ENCODE data around the gene COA6. TPM values are rescaled to one million over a fixed set of nuclear protein-coding genes. Genes with fewer than 3 reads are reported as not detected.

COA6 gene
- total RNA-seq, 4 donors from 2014 or later: 15.3 to 21.8 (median 15.8) TPM

DNA sequence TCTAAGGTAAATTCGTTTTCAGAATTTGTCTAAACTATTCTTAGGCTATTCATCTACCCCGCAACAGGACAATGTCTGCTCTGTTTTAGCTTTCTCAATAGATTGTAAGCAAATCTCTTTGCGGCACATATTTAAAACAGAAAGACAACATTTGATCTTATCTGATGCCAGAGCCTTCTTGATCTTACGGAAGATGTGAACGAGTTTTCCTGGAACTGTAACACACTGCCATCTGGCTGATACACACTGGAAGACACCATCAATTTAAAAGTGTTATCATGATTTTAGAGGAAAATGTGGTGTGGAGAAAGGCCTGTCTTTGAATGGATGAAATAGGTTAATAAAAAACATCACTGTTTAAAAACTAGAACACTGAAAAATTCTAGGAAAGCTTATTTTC, 36.1 kb downstream of the COA6 start:
- ATAC-seq (ENCODE audit: low FRiP score): no peak
- DNase-seq (ENCODE audit: low spot score): no peak
- TF ChIP-seq CTCF (IDR thresholded peaks at IDR 0.05): no peak

- DNase-seq (ENCODE audit: low spot score) (no peak), ATAC-seq (ENCODE audit: low FRiP score) (no peak)
- TF ChIP-seq CTCF (IDR thresholded peaks at IDR 0.05): no peak
These were observed 39.6 kb downstream of the COA6 start for GRCh38 chr1:234412830-234413229.

GRCh38 chr1:234413485-234413884, 40.2 kb downstream of the COA6 start:
- DNase-seq (ENCODE audit: low spot score): no peak
- ATAC-seq (ENCODE audit: low FRiP score): no peak
- no peak for TF ChIP-seq CTCF (IDR thresholded peaks at IDR 0.05)

GRCh38 chr1:234413990-234414389, 40.7 kb downstream of the COA6 start:
- no peak for ATAC-seq (ENCODE audit: low FRiP score)
- TF ChIP-seq CTCF (IDR thresholded peaks at IDR 0.05): no peak
- no peak for DNase-seq (ENCODE audit: low spot score)

DNA sequence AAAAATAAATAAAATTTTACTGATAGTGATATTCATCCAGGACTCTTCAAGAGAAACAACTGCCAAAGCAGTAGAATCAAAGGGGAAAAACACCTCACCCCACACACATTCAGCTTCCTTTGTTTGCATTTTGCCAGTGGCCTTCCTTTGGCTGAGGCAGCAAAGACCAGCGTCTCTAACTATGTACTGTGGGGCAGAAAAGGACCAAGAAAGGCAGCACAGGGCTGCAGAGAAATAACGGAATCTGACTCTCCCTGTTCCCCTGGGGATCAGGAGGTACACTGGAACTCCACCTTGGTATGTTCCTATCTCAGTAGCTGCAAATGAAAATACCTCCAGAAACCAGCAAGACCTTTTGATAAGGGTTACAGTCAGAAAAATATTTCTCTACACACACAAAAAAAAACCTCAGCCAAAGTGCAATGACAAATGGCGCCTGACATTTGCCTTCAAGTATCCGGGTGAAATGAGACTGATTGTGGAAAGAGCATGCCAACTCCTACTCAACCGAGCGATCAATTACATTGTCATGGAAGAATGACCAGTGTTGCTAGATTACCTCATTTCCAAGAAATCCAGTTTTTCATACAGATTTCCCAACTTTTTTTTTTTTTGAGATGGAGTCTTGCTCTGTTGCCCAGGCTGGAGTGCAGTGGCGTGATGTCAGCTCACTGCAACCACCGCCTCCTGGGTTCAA, 54.8 kb downstream of the COA6 start:
- no peak for TF ChIP-seq CTCF (IDR thresholded peaks at IDR 0.05)
- ATAC-seq (ENCODE audit: low FRiP score): no peak
- no peak for DNase-seq (ENCODE audit: low spot score)

DNA sequence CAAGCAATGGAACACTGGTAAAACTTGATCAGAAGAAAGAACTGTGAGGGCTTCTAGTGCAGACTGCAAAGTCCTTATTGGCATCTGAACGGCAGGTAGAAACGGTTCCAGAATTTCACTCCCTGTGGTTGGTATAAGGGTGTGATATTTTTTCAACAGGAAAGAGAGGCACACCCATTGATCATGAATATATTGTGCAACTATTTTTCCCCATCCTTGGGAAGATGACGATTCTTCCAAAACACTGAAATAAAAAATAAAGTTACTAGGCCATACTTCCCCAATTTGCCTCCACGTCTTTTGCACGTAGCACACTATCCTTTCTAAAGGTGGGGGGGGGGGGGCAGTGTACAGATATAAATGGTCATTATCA, 56.2 kb downstream of the COA6 start:
- no peak for DNase-seq (ENCODE audit: low spot score)
- TF ChIP-seq CTCF (IDR thresholded peaks at IDR 0.05): no peak
- ATAC-seq (ENCODE audit: low FRiP score): no peak

DNA sequence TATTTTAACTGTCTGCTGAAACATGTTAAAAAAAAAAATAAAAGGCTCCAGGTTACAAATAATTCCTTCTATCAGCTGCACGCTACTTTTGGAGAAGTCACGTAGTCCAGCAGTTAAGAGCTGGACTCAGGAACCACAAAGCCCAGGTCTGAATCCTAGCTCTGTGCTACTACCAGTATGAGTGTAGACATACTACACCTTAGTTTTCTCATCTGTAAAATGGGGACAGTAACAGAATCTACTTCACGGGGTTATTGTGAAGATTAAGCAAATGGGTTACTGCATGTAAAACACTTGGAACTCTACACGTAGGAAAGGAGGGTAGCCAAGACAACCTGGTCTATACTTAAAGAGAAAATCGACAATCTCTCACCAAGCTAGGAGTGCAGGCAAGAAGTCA, 57.4 kb downstream of the COA6 start:
- no peak for TF ChIP-seq CTCF (IDR thresholded peaks at IDR 0.05)
- ATAC-seq (ENCODE audit: low FRiP score): no peak

More for the DNA sequence above, 57.4 kb downstream of the COA6 start:
- DNase-seq (ENCODE audit: low spot score): no peak

Data from omental fat pad (tissue), 4 donors.